Rectal smooth muscle tissue (tissue), 1 donor: ENCODE data around the gene PHYHIPL.
"Not testable (repeated sequence)": the region's sequence is repeated elsewhere in the genome, so short reads cannot be mapped to it uniquely, and the experiment has no call there.

Experiments used
- H3K27ac ChIP-seq: one replicate; pipeline ENCODE4 v1.7.0; 2013; ENCODE audit warnings: low read depth, low read length, inconsistent platforms
- H3K27me3 ChIP-seq: one replicate; pipeline ENCODE4 v1.7.0; 2013; ENCODE audit warnings: low read length; ENCODE audit not compliant: control insufficient read depth, insufficient read depth
- H3K36me3 ChIP-seq: one replicate; pipeline ENCODE4 v1.7.0; 2013; ENCODE audit warnings: low read length; ENCODE audit not compliant: control insufficient read depth, insufficient read depth
- H3K4me1 ChIP-seq: one replicate; pipeline ENCODE4 v1.7.0; 2013; ENCODE audit warnings: low read length; ENCODE audit not compliant: control insufficient read depth, insufficient read depth
- H3K4me3 ChIP-seq: one replicate; pipeline ENCODE4 v1.7.0; 2013; ENCODE audit warnings: low read length
- H3K9ac ChIP-seq: one replicate; pipeline ENCODE4 v1.7.0; 2013; ENCODE audit warnings: low read length

PHYHIPL gene

GRCh38 chr10:59216178-59216869 is 39.9 kb downstream of the PHYHIPL start:
- Histone ChIP-seq H3K36me3 (no peaks in the 10 kb centered on the region), H3K27me3 (no peaks in the 10 kb centered on the region), H3K4me3 (no peak overlapping the region), H3K27ac (no peak overlapping the region), H3K4me1 (no peaks in the 10 kb centered on the region), H3K9ac (no peak overlapping the region)

DNA sequence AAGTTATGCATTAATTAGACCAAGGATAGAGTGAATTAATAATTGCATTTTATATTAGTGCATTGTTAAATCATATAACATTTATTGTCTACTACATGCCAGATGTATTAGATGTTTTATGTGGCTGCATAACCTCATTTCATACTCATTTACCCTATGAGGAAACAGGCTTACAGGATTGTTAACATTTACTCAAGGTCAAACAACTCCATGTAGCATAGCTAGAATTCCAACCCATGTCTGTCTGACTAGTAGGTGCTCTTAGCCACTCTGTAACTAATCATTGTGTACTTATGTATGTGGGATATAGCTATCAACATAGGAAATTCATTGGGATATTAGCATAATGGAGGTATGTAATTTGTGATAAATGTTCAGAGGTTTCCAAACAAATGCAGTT is 46.3 kb downstream of the PHYHIPL start:
- Histone ChIP-seq H3K4me1 (no peaks in the 10 kb centered on the region), H3K36me3 (no peaks in the 10 kb centered on the region), H3K4me3 (no peak overlapping the region), H3K9ac (no peak overlapping the region), H3K27ac (no peak overlapping the region), H3K27me3 (no peaks in the 10 kb centered on the region)

DNA sequence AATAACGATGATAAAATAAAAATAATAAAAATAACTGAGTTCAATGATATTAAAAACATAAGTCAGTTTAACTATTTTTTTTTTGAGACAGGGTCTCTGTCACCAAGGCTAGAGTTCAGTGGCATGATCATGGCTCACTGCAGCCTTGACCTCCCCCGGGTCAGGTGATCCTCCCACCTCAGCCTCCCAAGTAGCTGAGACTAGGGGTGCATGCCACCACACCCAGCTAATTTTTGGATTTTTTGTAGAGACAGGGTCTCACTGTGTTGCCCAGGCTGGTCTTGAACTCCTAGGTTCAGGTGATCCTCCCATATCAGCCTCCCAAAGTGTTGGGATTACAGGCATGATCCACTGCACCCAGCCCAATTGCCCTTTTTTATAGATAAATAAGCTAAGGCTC is 47.2 kb downstream of the PHYHIPL start:
- H3K27me3 ChIP-seq, H3K27ac ChIP-seq, H3K9ac ChIP-seq, H3K4me1 ChIP-seq, H3K36me3 ChIP-seq, H3K4me3 ChIP-seq: not testable (repeated sequence)

DNA sequence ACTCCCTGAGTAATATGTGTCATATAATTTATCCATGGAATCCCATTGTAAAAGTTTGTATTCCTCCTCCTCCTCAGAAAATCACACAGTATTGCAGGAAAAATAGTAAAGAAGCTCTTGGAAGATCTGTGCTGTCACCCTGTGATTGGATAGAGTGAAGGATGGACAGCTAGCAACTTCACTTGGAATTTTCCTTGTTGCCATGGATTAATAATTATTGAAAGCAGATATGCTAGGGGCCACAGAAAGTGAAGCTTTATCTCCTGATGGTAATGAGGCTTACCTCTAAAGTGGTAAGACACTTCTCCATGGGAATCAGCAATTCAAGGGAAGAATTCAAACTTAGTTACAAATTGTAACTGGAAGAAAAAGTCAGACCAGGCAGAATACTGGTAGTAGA is 48.8 kb downstream of the PHYHIPL start:
- H3K27me3 ChIP-seq = no peaks in the 10 kb centered on the region
- H3K4me1 ChIP-seq = no peaks in the 10 kb centered on the region
- H3K36me3 ChIP-seq = no peaks in the 10 kb centered on the region
- H3K27ac ChIP-seq = no peak overlapping the region
- H3K9ac ChIP-seq = no peak overlapping the region
- H3K4me3 ChIP-seq = no peak overlapping the region

- Histone ChIP-seq H3K27ac (no peak overlapping the region), H3K27me3 (no peaks in the 10 kb centered on the region), H3K4me1 (no peaks in the 10 kb centered on the region), H3K9ac (no peak overlapping the region), H3K4me3 (no peak overlapping the region), H3K36me3 (no peaks in the 10 kb centered on the region)
Observed at GRCh38 chr10:59227136-59227673, 50.8 kb downstream of the PHYHIPL start.

DNA sequence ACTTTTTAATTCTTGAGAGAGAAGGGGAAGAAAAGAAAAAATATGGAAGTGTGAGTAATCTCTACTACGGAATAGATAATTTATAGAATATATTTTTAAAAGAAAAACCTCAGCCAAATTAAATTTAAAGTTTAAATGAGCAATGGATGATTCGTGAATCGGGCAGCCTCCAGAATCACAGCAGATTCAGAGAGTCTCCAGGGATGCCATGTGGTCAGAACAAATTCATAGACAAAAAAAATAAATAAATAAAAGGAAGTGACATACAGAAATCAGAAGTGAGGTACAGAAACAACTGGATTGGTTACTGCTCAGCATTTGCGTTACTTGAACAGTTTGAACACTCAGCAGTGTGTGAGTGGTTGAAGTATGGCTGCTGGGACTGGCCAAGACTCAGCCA is 53.0 kb downstream of the PHYHIPL start:
- Histone ChIP-seq H3K4me1 (no peaks in the 10 kb centered on the region), H3K36me3 (no peaks in the 10 kb centered on the region), H3K27ac (no peak overlapping the region), H3K27me3 (no peaks in the 10 kb centered on the region), H3K9ac (no peak overlapping the region), H3K4me3 (no peak overlapping the region)

DNA sequence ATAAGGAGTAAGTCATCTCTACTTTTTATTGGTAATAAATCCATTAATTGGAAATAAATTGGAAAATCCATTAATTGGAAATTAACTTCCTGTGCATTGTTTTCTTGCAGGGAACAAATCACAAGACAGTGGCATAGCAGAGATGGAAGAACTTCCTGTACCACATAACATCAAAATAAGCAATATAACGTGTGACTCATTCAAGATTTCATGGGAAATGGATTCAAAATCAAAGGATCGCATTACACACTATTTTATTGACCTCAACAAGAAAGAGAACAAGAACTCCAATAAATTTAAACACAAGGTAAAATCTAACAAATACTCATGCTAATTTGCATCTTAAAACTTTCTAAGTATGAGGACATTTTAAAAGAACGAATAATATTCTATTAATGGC is 57.8 kb downstream of the PHYHIPL start:
- H3K9ac ChIP-seq = no peak overlapping the region
- no peak overlapping the region for H3K27ac ChIP-seq
- no peaks in the 10 kb centered on the region for H3K36me3 ChIP-seq
- H3K4me3 ChIP-seq = no peak overlapping the region
- no peaks in the 10 kb centered on the region for H3K4me1 ChIP-seq
- H3K27me3 ChIP-seq = no peaks in the 10 kb centered on the region

- no peak overlapping the region for H3K27ac ChIP-seq
- H3K36me3 ChIP-seq = no peaks in the 10 kb centered on the region
- no peaks in the 10 kb centered on the region for H3K27me3 ChIP-seq
- H3K4me3 ChIP-seq = no peak overlapping the region
- H3K4me1 ChIP-seq = no peaks in the 10 kb centered on the region
- no peak overlapping the region for H3K9ac ChIP-seq
Observed at GRCh38 chr10:59234816-59235429, 58.5 kb downstream of the PHYHIPL start.

- Histone ChIP-seq H3K9ac (no peak overlapping the region), H3K36me3 (no peaks in the 10 kb centered on the region), H3K27me3 (no peaks in the 10 kb centered on the region), H3K4me1 (no peaks in the 10 kb centered on the region), H3K27ac (no peak overlapping the region), H3K4me3 (no peak overlapping the region)
Observed at GRCh38 chr10:59236064-59236697, 59.7 kb downstream of the PHYHIPL start.

DNA sequence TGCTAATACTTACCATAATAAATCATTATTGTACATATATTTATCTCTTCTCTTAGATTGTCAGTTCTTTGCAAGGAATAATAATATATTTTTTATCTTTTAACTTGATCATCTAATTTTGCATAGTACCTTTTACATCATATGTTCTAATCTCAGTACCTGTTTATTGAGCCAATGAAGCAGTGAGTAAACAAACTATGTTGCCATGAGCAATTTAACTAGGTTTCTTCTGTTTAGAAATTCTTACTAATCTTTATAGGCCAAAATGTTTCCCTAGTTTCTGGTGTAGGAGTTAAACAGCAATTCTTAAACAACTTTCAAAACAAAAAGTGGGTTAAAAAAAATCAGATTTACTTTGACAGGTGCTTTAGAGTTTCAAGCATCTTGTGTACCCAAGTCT is 61.3 kb downstream of the PHYHIPL start:
- H3K4me3 ChIP-seq = no peak overlapping the region
- H3K27ac ChIP-seq = no peak overlapping the region
- no peaks in the 10 kb centered on the region for H3K27me3 ChIP-seq
- no peaks in the 10 kb centered on the region for H3K36me3 ChIP-seq
- H3K4me1 ChIP-seq = no peaks in the 10 kb centered on the region
- no peak overlapping the region for H3K9ac ChIP-seq

DNA sequence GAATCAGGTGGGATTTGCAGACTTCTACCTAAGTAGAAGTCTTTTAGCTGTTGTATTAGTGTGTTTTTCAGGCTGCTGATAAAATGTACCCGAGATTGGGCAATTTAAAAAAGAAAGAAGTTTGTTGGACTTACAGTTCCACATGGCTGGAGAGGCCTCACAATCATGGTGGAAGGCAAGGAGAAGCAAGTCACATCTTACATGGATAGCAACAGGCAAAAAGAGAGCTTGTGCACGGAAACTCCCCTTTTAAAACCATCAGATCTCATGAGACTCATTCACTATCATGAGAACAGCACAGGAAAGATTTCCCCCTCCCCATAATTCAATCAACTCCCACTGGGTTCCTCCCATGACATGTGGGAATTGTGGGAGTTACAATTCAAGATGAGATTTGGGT is 62.7 kb downstream of the PHYHIPL start:
- H3K27ac ChIP-seq, H3K36me3 ChIP-seq, H3K27me3 ChIP-seq, H3K4me1 ChIP-seq, H3K9ac ChIP-seq, H3K4me3 ChIP-seq: not testable (repeated sequence)

GRCh38 chr10:59240582-59241183 is 64.2 kb downstream of the PHYHIPL start:
- Histone ChIP-seq H3K36me3 (no peaks in the 10 kb centered on the region), H3K4me1 (no peaks in the 10 kb centered on the region), H3K4me3 (no peak overlapping the region), H3K9ac (no peak overlapping the region), H3K27me3 (no peaks in the 10 kb centered on the region), H3K27ac (no peak overlapping the region)
